ENCODE results near the gene EXOSC6. TPM values are rescaled to one million over a fixed set of nuclear protein-coding genes. Genes with fewer than 3 reads are reported as not detected.
A peak's percentile ranks its signal among the peaks of the same experiment; 100 is the strongest.
"Not testable (repeated sequence)": the region's sequence is repeated elsewhere in the genome, so short reads cannot be mapped to it uniquely, and the experiment has no call there.

EXOSC6 gene
- total RNA-seq, 3 donors from 2014 or later (not counting 1 experiment from before 2014, with no cell fraction given), result 26.4 to 27.6 (median 27.3) TPM

DNA sequence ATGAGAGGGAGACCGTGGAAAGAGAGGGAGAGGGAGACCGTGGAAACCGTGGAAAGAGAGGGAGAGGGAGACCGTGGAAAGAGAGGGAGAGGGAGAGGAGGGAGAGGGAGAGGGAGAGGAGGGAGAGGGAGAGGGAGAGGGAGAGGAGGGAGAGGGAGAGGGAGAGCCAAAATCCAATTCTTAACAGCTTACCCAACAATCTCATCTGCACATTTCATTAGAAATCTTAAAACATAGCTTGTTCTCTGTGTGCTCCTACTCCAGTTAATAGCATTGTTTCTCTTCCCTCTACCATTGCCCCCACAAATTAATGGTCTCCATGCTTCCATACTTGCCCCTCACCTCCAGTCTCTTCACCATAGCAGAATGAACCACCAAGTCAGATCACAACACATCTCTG, 26.3 kb downstream of the EXOSC6 start:
- H3K36me3 ChIP-seq (ENCODE audit: control insufficient read depth, insufficient read depth, low read length); ATAC-seq; H3K27me3 Mint-ChIP-seq (ENCODE audit: low read depth in 2 of 2); intact Hi-C loops (cut with micrococcal nuclease); H3K9me3 ChIP-seq (ENCODE audit: control insufficient read depth, insufficient read depth, low read length); H3K27me3 ChIP-seq (ENCODE audit: control insufficient read depth, insufficient read depth, low read length); H3K4me3 ChIP-seq (ENCODE audit: low read length); H3K9me3 Mint-ChIP-seq; H3K27ac ChIP-seq (ENCODE audit: low read length); H3K4me1 Mint-ChIP-seq; H3K36me3 Mint-ChIP-seq; H3K4me1 ChIP-seq (ENCODE audit: control insufficient read depth, insufficient read depth, low read length); H3K4me3 Mint-ChIP-seq; DNase-seq; H3K27ac Mint-ChIP-seq: not testable (repeated sequence)
- whole genome bisulfite sequencing (ENCODE audit: insufficient coverage), result no CpG with 5 or more reads among the region's 4 CpGs

DNA sequence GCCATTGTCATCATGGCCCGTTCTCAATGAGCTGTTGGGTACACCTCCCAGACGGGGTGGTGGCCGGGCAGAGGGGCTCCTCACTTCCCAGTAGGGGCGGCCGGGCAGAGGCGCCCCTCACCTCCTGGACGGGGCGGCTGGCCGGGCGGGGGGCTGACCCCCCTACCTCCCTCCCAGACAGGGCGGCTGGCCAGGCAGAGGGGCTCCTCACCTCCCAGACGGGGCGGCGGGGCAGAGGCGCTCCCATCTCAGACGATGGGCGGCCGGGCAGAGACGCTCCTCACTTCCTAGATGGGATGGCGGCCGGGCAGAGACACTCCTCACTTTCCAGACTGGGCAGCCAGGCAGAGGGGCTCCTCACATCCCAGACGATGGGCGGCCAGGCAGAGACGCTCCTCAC, 27.1 kb downstream of the EXOSC6 start:
- H3K9me3 ChIP-seq (ENCODE audit: control insufficient read depth, insufficient read depth, low read length); H3K27ac Mint-ChIP-seq; H3K27me3 Mint-ChIP-seq (ENCODE audit: low read depth in 2 of 2); H3K27ac ChIP-seq (ENCODE audit: low read length); H3K9me3 Mint-ChIP-seq; ATAC-seq; H3K27me3 ChIP-seq (ENCODE audit: control insufficient read depth, insufficient read depth, low read length); H3K4me3 ChIP-seq (ENCODE audit: low read length); H3K4me1 Mint-ChIP-seq; DNase-seq; intact Hi-C loops (cut with micrococcal nuclease); H3K36me3 Mint-ChIP-seq; H3K4me3 Mint-ChIP-seq; H3K36me3 ChIP-seq (ENCODE audit: control insufficient read depth, insufficient read depth, low read length); H3K4me1 ChIP-seq (ENCODE audit: control insufficient read depth, insufficient read depth, low read length): not testable (repeated sequence)
- 100% methylated on average over 8 of the region's 24 CpGs for WGBS (ENCODE audit: insufficient coverage)

DNA sequence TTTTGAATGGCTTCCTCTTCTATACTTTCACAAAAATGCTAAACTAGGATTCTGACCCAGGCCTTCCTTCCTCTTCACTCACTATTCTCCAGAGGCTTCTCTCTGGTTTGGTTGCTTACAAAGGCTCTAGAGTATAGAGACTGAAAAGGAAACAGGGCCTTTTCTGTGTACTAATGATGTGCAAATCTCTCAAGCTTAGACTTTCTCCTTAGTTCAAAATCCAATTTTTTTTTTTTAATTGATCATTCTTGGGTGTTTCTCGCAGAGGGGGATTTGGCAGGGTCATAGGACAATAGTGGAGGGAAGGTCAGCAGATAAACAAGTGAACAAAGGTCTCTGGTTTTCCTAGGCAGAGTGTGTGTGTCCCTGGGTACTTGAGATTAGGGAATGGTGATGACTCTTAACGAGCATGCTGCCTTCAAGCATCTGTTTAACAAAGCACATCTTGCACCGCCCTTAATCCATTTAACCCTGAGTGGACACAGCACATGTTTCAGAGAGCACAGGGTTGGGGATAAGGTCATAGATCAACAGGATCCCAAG, 27.7 kb downstream of the EXOSC6 start:
- H3K27me3 Mint-ChIP-seq (ENCODE audit: low read depth in 2 of 2); H3K9me3 Mint-ChIP-seq; H3K4me3 ChIP-seq (ENCODE audit: low read length); ATAC-seq; H3K4me3 Mint-ChIP-seq; intact Hi-C loops (cut with micrococcal nuclease); H3K4me1 ChIP-seq (ENCODE audit: control insufficient read depth, insufficient read depth, low read length); H3K9me3 ChIP-seq (ENCODE audit: control insufficient read depth, insufficient read depth, low read length); H3K27me3 ChIP-seq (ENCODE audit: control insufficient read depth, insufficient read depth, low read length); DNase-seq; H3K36me3 ChIP-seq (ENCODE audit: control insufficient read depth, insufficient read depth, low read length); H3K27ac ChIP-seq (ENCODE audit: low read length); H3K36me3 Mint-ChIP-seq; H3K4me1 Mint-ChIP-seq: not testable (repeated sequence)
- no CpG with 5 or more reads among the region's 3 CpGs for WGBS (ENCODE audit: insufficient coverage)
- H3K27ac Mint-ChIP-seq, result peak overlapping the region in 1 of 2 donors; percentile 56

DNA sequence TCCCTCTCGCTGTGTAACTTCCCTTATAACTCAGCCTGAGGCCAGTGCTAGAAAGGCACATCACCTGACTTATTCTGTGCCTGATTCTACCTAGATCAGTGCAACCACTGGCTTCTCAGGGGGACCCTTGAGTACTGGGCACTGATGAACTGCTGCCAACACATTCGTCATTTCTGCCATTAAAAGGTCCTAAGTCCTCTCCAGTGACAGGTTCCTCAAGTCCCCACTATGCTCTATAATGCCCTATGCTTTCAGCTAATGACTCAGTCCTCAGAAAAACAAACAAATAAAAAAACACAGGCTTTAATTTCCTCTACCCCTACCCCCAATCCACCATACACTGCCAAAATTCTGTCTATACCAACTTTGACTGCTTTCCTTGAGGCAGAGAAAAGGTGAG, 28.5 kb downstream of the EXOSC6 start:
- H3K4me1 ChIP-seq (ENCODE audit: control insufficient read depth, insufficient read depth, low read length); intact Hi-C loops (cut with micrococcal nuclease); H3K27me3 Mint-ChIP-seq (ENCODE audit: low read depth in 2 of 2); H3K4me3 Mint-ChIP-seq; H3K27me3 ChIP-seq (ENCODE audit: control insufficient read depth, insufficient read depth, low read length); H3K9me3 Mint-ChIP-seq; H3K4me1 Mint-ChIP-seq; H3K27ac ChIP-seq (ENCODE audit: low read length); DNase-seq; H3K36me3 ChIP-seq (ENCODE audit: control insufficient read depth, insufficient read depth, low read length); H3K9me3 ChIP-seq (ENCODE audit: control insufficient read depth, insufficient read depth, low read length); H3K36me3 Mint-ChIP-seq; ATAC-seq; H3K4me3 ChIP-seq (ENCODE audit: low read length): not testable (repeated sequence)
- H3K27ac Mint-ChIP-seq, result peak overlapping the region in 1 of 2 donors; percentile 56
- WGBS (ENCODE audit: insufficient coverage), result no CpG with 5 or more reads among the region's 2 CpGs

DNA sequence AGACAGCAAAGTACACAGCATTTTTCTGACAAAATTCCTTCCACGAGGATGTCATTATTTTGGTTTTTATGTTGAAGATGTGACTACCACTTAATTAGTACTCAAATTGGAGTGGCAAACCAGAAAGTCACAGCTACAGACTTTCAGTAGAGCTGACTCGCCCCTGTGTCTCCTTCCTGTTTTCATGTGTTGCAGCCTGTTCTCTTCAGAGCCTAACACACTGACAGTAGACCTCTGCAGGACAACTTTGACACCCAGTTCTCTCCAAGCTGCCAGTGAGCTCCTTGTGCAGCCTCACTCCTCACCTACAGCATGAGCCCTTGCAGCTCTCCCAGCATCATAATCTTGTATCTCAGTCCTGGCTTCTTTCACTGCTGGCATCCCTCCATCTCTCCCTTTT, 29.2 kb downstream of the EXOSC6 start:
- H3K36me3 ChIP-seq (ENCODE audit: control insufficient read depth, insufficient read depth, low read length); H3K4me3 ChIP-seq (ENCODE audit: low read length); H3K9me3 ChIP-seq (ENCODE audit: control insufficient read depth, insufficient read depth, low read length); H3K27ac ChIP-seq (ENCODE audit: low read length); H3K27me3 Mint-ChIP-seq (ENCODE audit: low read depth in 2 of 2); intact Hi-C loops (cut with micrococcal nuclease); H3K9me3 Mint-ChIP-seq; H3K36me3 Mint-ChIP-seq; ATAC-seq; DNase-seq; H3K27me3 ChIP-seq (ENCODE audit: control insufficient read depth, insufficient read depth, low read length); H3K4me1 Mint-ChIP-seq; H3K4me3 Mint-ChIP-seq; H3K4me1 ChIP-seq (ENCODE audit: control insufficient read depth, insufficient read depth, low read length): not testable (repeated sequence)
- H3K27ac Mint-ChIP-seq, result peak overlapping the region in 1 of 2 donors; percentile 56
- no CpG with 5 or more reads among the region's 2 CpGs for WGBS (ENCODE audit: insufficient coverage)

DNA sequence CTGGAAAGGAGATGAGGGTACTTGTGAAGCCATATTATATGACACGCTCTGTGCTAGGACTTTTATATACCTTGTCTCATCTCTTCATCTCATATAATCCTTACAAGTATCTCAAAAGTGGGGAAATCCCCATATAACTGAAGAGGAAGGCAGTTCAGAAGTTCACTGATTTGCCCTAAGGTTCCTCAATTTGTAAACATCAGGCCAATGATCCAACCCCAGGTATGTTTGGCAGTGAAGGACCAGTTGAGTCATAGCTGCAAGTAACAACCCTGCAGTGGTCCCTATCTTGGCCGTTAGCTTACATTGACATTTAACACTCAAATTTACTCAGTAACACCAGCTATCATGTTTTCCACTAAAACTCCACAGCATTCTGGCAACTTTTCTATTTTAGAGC, 33.2 kb downstream of the EXOSC6 start:
- H3K4me1 ChIP-seq (ENCODE audit: control insufficient read depth, insufficient read depth, low read length); H3K27me3 ChIP-seq (ENCODE audit: control insufficient read depth, insufficient read depth, low read length); H3K36me3 Mint-ChIP-seq; H3K4me1 Mint-ChIP-seq; H3K27ac ChIP-seq (ENCODE audit: low read length); DNase-seq; H3K9me3 Mint-ChIP-seq; ATAC-seq; H3K9me3 ChIP-seq (ENCODE audit: control insufficient read depth, insufficient read depth, low read length); H3K27ac Mint-ChIP-seq; H3K4me3 ChIP-seq (ENCODE audit: low read length); H3K27me3 Mint-ChIP-seq (ENCODE audit: low read depth in 2 of 2); H3K4me3 Mint-ChIP-seq; H3K36me3 ChIP-seq (ENCODE audit: control insufficient read depth, insufficient read depth, low read length); intact Hi-C loops (cut with micrococcal nuclease): not testable (repeated sequence)
- no CpG with 5 or more reads among the region's 2 CpGs for WGBS (ENCODE audit: insufficient coverage)

DNA sequence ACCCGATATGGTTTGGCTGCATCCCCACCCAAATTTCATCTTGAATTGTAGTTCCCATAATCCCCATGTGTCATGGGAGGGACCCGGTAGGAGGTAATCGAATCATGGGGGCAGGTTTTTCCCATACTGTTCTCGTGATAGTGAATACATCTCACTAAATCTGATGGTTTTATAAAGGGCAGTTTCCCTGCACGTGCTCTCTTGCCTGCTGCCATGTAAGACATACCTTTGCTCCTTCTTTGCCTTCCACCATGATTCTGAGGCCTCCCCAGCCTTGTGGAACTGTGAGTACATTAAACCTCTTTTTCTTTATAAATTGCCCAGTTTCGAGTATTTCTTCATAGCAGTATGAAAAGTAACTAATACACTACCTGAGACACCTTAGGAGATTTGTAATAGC, 45.4 kb downstream of the EXOSC6 start:
- H3K9me3 Mint-ChIP-seq; H3K4me3 Mint-ChIP-seq; H3K4me1 ChIP-seq (ENCODE audit: control insufficient read depth, insufficient read depth, low read length); H3K27ac Mint-ChIP-seq; H3K27me3 Mint-ChIP-seq (ENCODE audit: low read depth in 2 of 2); DNase-seq; H3K36me3 ChIP-seq (ENCODE audit: control insufficient read depth, insufficient read depth, low read length); H3K4me3 ChIP-seq (ENCODE audit: low read length); H3K27me3 ChIP-seq (ENCODE audit: control insufficient read depth, insufficient read depth, low read length); H3K36me3 Mint-ChIP-seq; H3K9me3 ChIP-seq (ENCODE audit: control insufficient read depth, insufficient read depth, low read length); H3K27ac ChIP-seq (ENCODE audit: low read length); ATAC-seq; H3K4me1 Mint-ChIP-seq; intact Hi-C loops (cut with micrococcal nuclease): not testable (repeated sequence)
- WGBS (ENCODE audit: insufficient coverage), result no CpG with 5 or more reads among the region's 6 CpGs

DNA sequence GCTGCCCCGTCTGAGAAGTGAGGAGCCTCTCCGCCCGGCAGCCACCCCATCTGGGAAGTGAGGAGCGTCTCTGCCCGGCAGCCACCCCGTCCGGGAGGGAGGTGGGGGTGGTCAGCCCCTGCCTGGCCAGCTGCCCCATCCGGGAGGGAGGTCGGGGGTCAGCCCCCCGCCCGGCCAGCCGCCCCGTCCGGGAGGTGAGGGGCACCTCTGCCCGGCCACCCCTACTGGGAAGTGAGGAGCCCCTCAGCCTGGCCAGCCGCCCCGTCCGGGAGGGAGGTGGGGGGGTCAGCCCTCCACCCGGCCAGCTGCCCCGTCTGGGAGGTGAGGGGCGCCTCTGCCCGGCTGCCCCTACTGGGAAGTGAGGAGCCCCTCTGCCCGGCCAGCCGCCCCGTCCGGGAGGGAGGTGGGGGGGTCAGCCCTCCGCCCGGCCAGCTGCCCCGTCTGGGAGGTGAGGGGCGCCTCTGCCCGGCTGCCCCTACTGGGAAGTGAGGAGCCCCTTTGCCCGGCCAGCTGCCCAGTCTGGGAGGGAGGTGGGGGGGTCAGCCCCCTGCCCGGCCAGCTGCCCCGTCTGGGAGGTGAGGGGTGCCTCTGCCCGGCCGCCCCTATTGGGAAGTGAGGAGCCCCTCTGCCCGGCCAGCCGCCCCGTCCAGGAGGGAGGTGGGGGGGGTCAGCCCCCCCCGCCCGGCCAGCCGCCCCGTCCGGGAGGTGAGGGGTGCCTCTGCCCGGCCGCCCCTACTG, 46.9 kb downstream of the EXOSC6 start:
- H3K36me3 ChIP-seq (ENCODE audit: control insufficient read depth, insufficient read depth, low read length); H3K9me3 ChIP-seq (ENCODE audit: control insufficient read depth, insufficient read depth, low read length); ATAC-seq; H3K4me1 ChIP-seq (ENCODE audit: control insufficient read depth, insufficient read depth, low read length); H3K4me1 Mint-ChIP-seq; H3K4me3 ChIP-seq (ENCODE audit: low read length); H3K27ac Mint-ChIP-seq; H3K4me3 Mint-ChIP-seq; H3K9me3 Mint-ChIP-seq; H3K36me3 Mint-ChIP-seq; H3K27ac ChIP-seq (ENCODE audit: low read length); DNase-seq; H3K27me3 Mint-ChIP-seq (ENCODE audit: low read depth in 2 of 2); H3K27me3 ChIP-seq (ENCODE audit: control insufficient read depth, insufficient read depth, low read length); intact Hi-C loops (cut with micrococcal nuclease): not testable (repeated sequence)
- 84% methylated on average over 2 of the region's 46 CpGs for WGBS (ENCODE audit: insufficient coverage)

Data from natural killer cell (primary cell).